Loucy (cell line): ENCODE measurements around the gene BLID.

Experiments used
- CTCF ChIP-seq: fragments of 200-600 bp; sonication (generic); conservative IDR thresholded peaks from 2 replicates; pipeline ENCODE4 v1.5.1; 2014; ENCODE audit warnings: mild to moderate bottlenecking, antibody characterized with exemption, low read length
- EZH2phosphoT487 ChIP-seq: fragments of 200-600 bp; IDR thresholded peaks from 2 replicates; pipeline ENCODE4 v1.6.1; 2018; ENCODE audit warnings: antibody characterized with exemption, mild to moderate bottlenecking, moderate library complexity, borderline replicate concordance

GRCh38 chr11:122150216-122151124 is 34.5 kb upstream of the BLID start:
- TF ChIP-seq CTCF (no peak), EZH2phosphoT487 (no peak)
